HG03442 (cell line): ENCODE results near the gene SEMA3E.
"Not testable (repeated sequence)": the region's sequence is repeated elsewhere in the genome, so short reads cannot be mapped to it uniquely, and the experiment has no call there.

Experiments used
- ATAC-seq: cut with Tn5 transposase; IDR thresholded peaks from one replicate; pipeline ENCODE4 v1.9.1; 2021; ENCODE audit warnings: mild to moderate bottlenecking, moderate library complexity; ENCODE audit not compliant: unreplicated experiment

SEMA3E gene

DNA sequence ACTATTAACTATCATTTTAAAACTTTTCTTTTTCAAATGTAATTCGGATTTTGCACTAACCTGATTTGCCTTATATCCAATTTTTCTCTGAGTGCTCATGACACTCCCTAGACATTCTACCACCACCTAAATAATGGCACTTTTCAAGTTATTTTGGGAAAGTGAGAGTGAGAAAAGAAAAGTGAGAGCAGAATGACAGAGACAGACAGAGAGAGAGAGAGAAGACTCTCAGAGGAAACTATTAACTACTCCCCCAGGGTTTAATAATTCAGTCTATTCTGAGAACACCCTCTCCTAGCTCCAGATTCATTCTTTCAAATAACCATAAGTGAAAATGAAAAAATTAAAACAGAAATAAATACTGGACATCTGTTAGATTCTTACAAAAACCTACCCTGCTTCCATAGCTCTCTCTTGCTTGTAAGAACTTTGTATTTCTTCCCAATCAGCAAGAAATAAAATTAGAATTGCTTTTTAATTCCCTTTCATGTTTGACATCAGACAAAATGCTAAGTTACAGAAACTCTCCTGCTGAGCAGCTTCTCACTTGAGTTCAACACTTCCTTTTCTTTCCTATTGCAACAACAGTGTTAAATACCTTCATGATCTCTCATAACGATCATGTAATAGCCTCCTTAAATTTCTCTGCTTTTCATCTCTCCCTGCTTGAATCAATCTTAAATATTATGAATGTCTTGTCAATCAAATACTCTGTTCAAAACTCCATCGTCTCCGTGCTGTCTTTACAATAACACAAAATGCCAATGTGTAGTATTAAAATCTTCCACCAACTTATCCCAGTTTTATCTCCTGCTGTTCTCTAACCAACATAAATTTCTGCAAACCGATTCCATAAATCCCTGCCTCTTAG lies 191.7 kb downstream of the SEMA3E start:
- ATAC-seq, result peak; percentile 58

DNA sequence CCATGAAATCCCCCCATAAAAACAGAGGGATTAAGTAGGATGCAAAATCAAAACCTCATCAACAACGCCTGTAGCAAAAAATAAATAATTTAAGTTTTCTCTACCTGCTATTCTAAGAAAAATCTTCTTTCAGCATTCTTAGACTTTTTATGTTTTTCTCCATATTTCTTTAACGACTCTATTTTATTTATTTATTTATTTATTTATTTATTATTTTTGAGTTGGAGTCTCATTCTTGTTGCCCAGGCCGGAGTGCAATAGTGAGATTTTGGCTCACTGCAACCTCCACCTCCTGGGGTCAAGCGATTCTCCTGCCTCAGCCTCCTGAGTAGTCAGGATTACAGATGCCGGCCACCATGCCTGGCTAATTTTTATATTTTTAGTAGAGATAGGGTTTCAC lies 192.5 kb downstream of the SEMA3E start:
- no peak for ATAC-seq

DNA sequence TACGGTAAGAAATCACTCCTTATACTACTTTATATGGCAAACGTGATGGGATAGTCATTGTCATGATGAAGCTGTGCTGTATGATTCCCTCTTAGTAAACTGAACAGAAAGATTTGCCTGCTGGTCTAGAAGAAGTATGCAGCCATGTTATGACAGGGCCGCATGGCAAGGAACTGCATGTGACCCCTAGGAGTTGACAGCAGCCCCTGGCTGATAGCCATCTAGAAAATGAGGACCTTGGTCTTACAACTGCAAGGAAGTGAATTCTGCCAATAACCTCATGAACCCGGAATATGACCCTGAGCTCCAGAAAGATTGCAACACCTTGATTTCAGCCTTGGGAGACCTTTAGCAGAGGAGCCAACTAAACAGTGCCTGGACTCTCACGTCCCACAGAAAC lies 193.3 kb downstream of the SEMA3E start:
- ATAC-seq, result no peak

DNA sequence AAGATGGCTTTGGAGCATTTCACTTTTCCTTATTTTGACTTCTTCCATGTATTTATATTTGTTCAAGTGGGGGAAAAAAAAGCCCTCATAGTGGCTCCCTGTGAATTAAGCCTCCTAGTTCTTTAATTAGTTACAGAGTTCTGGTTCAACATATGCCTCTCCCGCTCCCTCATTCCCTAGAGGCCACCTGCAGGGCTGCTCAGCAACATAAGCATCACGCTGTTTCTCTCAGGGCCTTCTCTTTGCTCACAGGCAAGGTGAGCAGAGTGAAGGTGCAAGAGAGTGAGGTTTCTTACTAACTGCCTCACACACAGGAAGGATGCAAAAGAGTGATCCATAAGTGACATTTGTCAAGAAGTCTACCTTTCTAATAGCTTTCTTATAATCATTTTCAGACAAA lies 196.7 kb downstream of the SEMA3E start:
- no peak for ATAC-seq

DNA sequence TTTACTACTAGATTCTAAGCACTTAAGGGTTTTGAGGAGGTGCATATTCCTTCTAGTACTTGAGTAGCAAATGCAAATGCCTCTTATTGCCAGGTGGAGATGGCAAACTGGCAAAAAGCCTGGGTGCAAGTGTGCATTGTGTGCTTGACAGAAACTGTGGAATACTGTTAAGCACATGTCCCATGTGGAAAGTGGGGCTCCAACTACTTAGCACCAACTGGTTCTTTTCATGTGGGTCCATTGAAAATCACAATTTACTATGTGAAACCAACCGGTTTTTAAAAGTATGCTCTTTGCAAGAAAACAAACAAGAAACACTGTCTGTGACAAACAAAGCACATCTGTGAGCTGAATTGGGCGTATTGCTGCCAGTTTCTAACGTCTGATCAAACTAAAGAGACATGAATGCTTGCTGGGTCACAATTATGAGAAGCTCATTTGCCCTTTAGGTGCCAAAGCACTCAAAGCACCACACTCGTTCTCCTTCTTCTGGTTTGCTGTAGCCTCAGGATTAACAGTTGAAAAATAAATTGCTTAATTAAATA lies 197.4 kb downstream of the SEMA3E start:
- ATAC-seq, result no peak

DNA sequence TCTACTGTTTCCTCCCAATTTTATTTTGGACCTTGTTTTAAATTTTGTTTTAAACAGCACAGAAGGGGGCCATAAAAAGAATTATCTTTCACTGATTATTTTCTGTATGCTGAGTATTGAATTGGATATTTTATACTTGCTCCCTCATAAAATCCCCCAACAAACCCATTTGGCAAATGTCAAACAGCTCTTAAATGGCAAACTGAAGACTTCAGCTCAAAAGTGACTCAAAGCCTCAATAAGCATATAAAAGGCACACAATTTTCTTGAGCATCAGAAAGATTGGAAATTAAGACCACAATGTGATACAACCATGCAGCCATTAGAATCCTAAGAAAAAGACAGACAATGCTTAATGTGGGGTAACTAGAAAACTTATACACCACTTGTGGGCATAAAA lies 199.2 kb downstream of the SEMA3E start:
- ATAC-seq, result no peak

DNA sequence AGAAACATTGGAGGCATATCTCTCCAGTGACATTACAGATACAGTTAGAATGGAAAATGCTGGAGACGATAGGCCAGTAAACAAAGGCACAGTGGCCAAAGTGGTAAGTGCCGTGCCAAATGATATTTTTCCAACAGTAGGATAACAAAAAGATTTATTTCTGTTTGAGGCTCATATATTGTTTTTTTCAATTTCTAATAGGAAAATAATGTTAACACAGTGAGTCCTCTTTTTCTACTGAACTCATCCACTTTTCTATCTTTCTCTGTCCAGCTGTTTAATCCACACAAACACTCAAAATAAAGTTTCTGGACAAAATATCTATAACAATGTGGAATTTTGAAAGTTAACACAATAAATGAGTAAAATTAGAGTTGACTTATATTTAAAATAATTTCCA lies 201.3 kb downstream of the SEMA3E start:
- no peak for ATAC-seq

DNA sequence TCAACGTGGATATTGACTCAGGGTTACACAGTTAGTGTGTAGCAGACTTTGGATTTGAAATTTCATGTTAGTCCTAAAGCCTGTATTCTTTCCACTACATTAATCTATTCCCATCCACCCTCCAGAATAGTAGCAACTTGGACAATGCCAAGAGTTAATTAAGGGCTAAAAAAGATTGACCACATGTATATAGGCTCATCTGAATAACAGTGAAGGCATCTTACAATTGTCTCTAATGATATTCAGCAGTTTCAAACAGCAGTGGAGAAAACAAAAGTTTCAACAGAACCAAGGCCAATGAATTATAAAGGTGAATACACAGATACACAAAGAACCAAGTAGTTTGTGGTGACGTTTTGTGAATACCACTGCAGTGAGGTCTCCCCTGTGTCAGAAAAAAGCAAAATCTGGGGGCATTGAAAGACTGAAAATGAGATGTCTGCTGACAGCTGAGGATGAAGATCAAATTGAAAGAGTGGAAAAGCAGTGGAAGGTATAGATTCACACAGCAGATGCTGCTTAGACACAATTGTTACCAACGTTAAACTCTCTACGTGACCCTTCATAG lies 202.8 kb downstream of the SEMA3E start:
- ATAC-seq, result no peak

DNA sequence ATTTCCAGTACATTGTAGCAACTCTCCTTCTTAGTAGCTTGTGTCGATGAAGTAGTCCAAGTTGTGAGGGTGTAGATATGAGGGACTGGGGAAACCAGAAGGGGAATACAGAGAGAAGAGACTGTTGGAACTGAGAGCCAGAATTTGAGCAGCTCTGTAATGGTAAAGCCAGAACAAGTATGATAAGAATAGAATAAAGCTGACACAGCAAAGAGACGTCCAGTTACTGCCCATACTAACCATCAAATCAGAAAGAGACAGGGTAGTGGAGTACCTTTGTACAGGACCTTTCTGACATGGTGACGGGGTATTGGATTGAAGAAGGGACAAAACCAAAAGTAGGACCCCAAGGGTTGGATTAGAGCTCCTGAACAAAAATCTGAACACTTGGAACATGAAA lies 206.0 kb downstream of the SEMA3E start:
- ATAC-seq, result no peak

DNA sequence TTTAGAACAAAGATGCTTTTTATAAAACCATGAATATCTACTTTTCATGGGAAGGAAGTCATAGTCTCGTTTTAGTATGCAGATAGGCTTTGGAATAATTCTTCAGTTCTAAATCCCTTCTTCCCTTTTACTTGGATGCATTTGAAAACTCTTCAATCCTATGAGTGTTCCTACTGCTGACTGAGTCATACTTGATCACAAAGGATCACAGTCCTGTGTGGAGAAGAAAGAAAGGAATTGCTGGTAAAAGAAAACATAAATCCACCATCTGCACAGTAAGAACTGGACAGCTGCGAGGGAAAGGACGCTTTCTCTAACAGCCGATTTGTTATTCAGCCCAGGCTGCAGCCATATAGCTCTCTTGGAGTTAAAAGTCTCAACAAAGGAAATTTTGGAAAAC lies 209.9 kb downstream of the SEMA3E start:
- ATAC-seq, result no peak

DNA sequence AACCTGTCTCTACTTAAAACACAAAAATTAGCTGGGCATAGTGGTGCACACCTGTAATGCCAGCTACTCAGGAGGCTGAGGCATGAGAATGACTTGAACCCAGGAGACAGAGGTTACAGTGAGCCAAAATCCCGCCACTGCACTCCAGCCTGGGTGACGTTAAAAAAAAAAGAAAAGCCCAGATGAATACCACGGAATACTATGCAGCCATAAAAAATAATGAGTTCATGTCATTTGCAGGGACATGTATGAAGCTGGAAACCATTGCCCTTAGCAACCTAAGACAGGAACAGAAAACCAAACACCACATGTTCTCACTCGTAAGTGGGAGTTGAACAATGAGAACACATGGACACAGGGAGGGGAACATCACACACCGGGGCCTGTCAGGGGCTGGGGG lies 218.7 kb downstream of the SEMA3E start:
- ATAC-seq, result not testable (repeated sequence)

DNA sequence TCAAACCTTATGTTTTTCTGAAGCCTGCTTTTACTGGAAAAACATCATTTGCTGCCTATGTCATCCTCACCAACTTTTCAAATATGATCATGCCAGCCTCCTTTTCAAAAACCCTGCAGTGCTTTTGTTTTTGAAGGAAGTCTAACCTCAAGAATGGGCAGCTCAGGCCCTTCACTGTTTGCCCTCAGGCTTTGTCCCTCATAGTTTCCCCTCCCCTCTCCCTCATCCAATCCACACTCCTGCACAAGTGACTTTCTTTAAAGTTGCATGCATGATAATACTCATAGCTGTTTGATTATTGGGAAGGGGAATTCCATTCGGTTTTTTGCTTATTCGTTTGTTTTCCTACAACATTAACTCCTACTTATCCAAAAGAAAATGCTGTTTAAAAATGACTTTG lies 219.4 kb downstream of the SEMA3E start:
- ATAC-seq, result no peak

DNA sequence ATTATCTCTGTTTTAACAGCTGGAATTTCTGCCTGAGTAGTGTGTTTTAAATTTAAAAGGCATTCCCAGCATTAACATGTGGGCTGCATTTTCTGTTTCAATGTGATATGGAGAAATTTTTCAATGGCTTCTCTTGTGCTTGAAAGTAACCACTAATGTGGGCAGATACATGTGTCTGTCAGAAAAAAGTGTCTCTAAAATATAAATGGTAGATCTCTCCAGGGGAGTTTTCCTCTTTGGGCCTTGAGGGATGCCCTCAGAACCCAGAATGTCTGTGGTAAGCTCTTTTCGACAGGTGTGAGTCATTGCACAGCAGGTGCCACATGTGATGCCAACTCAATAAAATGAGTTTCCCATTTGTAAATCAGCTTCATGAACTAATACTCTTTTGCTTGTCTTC lies 221.1 kb downstream of the SEMA3E start:
- ATAC-seq, result no peak

DNA sequence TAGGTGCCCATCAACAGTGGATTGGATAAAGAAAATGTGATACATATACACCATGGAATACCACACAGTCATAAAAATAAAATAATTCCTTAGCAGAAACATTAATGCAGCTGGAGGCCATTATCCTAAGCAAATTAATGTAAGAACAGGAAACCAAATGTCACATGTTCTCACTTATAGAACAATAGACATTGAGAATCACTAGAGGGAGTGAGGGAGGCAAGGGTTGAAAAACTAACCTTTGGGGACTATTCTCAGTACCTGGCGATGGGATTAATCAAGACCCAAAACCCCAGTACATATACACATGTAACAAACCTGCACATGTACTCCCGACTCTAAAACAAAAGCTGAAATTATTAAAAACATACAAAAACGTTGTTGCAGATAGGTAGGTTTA lies 222.6 kb downstream of the SEMA3E start:
- ATAC-seq, result no peak

DNA sequence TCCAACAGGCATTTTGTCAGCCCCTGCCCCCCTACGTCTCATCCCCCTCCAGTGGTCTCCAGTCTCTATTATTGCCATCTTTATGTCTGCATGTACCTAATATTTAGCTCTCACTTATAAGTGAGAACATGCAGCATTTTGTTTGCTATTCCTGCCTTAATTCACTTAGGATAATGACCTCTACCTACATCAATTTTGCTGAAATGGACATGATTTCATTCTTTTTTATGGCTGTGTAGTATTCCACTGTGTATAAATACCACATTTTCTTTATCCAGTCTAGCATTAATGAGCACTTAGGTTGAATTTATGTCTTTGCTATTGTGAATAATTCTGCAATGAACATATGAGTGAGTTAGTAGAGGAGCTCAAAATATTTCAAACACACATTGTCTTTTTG lies 229.9 kb downstream of the SEMA3E start:
- no peak for ATAC-seq

DNA sequence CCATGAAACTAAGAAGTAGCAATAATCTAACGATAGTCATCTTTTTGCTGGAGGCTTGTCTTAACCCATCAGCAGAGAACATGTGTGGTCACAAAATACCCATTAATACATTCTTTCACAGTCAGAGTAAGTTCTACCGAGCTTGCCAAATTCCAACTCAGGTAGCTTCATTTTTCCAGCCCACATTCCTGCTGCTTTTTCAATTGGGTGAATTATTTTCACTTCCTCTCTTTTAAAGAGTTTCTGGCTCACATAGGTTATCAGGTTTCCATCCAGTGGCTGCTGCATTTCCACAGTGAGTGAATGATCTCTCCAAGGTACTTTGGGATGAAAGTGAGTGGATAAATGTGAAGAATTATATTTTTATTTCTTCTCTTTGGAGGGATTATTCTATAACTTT lies 233.1 kb downstream of the SEMA3E start:
- ATAC-seq, result no peak

DNA sequence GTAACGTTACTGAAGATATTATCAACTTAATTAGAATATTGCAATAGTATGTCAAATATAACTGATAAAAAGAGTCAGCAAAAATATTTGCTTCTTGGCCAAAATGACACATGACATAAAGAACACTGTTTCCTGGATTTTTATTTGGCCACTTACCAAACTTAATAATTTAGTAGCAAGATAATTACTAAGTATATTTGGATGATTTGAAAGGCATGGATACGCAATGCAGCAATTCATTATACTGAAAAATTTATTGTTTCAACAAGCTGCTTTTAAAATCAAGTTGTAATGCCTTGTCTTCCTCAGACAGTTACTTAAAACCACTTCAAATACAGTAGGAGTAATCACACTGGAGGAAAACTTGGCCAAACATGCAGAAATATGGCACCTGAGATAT lies 234.0 kb downstream of the SEMA3E start:
- no peak for ATAC-seq

DNA sequence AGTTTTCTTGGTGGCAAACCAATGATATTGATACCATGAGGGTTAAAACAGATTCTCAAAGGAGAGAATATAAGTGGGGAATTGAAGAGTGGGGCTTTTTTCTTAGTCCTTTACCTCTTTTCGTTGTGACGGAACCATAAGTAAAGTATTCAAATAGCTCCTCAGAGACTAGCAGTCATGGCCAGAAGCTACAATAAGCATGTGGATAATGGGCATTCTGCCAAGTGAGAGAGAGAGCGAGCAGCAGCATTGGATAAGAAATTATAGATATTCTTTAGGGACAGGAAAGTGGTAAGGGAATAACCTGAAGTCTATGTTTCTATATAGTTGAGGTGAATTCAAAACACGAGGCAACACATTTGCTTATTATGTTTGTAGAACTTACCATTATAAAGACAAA lies 235.1 kb downstream of the SEMA3E start:
- no peak for ATAC-seq

DNA sequence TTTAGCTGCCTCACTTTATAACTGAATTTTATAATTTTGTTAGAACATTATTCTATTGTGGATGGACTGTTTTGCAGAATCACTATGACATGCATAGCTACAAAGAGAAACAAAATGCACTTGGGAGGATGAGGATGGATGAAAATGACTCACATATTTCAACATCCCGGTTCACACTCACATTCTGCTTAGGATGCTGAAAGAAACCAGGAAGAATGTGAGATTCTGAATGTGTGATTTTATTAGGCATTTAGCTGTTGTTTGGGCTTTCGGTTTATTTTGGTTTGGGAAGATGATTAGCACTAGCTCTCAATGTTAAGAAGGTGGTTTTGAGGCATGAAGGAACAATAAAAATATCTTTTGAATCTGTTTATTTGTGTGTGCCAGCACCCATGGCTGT lies 235.5 kb downstream of the SEMA3E start:
- no peak for ATAC-seq

DNA sequence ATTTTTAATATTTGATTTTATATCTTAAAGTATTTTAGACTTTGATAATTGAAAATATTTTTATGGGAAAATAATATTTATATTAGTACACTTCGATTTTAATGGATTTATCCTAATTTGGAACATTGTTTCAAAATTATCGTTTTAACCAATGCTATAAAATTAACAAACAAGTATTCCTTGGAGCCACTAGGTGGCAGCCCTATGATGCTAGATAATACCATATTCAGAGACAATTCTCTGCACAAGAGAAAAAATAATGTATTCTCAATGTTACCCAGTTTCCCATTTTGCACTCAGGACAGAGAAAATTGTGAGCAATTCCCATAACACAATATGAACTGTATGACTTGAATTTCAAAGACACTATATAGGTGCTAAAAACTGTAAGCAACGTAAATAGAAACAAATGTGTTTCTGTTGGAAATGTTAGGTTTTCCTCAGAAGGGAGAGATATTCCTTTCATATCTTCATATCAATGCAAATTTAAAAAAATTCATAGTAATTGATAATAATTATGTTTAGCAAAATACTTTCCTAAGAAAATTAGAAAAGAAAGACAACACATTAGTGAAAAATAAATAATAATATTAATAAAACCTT lies 237.8 kb downstream of the SEMA3E start:
- ATAC-seq, result peak; percentile 75

DNA sequence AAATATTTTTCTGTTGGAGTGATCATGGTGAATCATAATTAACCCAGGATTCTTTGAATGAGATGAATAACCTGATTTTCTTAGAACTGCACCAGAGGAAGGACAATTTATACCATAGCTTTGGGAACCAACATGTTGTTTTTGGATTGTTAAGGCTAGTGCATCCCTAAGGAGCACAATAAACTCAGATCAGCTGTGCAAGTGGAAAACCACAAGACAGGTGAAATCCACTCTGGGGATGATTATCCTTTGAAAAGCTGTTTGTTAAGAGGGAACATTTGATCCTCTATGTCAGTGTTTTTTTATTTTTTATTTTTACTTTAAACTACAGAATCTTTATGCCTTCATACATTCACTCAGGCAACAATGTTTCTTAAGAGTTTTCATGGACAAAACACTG lies 254.2 kb downstream of the SEMA3E start:
- ATAC-seq, result no peak

DNA sequence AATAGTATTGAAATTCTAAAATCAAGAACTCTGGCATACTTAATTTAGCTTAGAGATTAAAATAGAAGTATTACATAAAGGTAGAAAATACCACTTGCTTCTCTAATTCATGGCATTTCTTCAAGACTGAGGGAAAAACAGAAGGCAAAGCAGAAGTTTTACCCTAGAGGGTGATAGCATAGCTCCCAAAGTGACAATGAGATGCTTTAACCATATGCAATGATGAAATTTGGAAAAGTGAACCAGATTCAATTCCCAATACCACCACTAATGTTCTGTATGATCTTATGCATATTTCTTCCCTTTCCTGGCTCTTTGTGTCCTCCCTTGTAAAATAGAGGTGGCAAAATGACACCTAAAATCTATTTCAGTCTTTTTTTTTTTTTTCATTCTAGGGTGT lies 260.5 kb downstream of the SEMA3E start:
- ATAC-seq, result no peak
